DND-41 (cell line): ENCODE measurements around the gene ARMC9.

Source experiments
- ATAC-seq: fragments of 200-7000 bp; cut with Tn5 transposase; 3 replicates; pipeline ENCODE4 v1.9.1; 2021; ENCODE audit warnings: low read depth; ENCODE audit not compliant: insufficient read depth
- DNase-seq: peaks from one replicate; pipeline ENCODE4 v3.0.0-alpha.2; 2020
- H2AFZ ChIP-seq: 2 replicates; pipeline ENCODE4 v1.6.0; 2012; ENCODE audit warnings: low read depth, low read length
- H3K27ac ChIP-seq: 2 replicates; pipeline ENCODE4 v1.5.1; 2012; ENCODE audit warnings: low read length, inconsistent platforms
- H3K27me3 ChIP-seq: fragments of 200-600 bp; sonication (generic); 2 replicates; pipeline ENCODE4 v1.6.0; 2012; ENCODE audit warnings: low read length, mild to moderate bottlenecking, inconsistent platforms; ENCODE audit not compliant: insufficient read depth, poor library complexity
- H3K36me3 ChIP-seq: 2 replicates; pipeline ENCODE4 v1.5.1; 2012; ENCODE audit warnings: low read length, inconsistent platforms; ENCODE audit not compliant: insufficient read depth
- H3K4me1 ChIP-seq: 2 replicates; pipeline ENCODE4 v1.5.1; 2012; ENCODE audit warnings: mild to moderate bottlenecking, low read length; ENCODE audit not compliant: insufficient read depth
- H3K4me2 ChIP-seq: 2 replicates; pipeline ENCODE4 v1.6.0; 2012; ENCODE audit warnings: mild to moderate bottlenecking, moderate library complexity, low read length, inconsistent platforms; ENCODE audit not compliant: insufficient read depth
- H3K4me3 ChIP-seq, 2 experiments: fragments of 200-600 bp in 1 of 2; shearing (Covaris generic) in 1 of 2; 2 replicates each; pipeline ENCODE4 v1.5.1; 2012 to 2016; ENCODE audit warnings: inconsistent platforms in 2 of 2, low read length in 2 of 2, mild to moderate bottlenecking in 2 of 2, low read depth in 1 of 2, moderate library complexity in 1 of 2
- H3K79me2 ChIP-seq: 2 replicates; pipeline ENCODE4 v1.6.0; 2012; ENCODE audit warnings: low read length, inconsistent platforms; ENCODE audit not compliant: insufficient read depth
- H3K9ac ChIP-seq: 2 replicates; pipeline ENCODE4 v1.6.0; 2012; ENCODE audit warnings: low read depth, mild to moderate bottlenecking, inconsistent platforms, low read length, moderate library complexity
- H3K9me3 ChIP-seq: 2 replicates; pipeline ENCODE4 v1.5.1; 2012; ENCODE audit warnings: low read length, moderate library complexity, mild to moderate bottlenecking, inconsistent platforms; ENCODE audit not compliant: insufficient read depth, severe bottlenecking
- H4K20me1 ChIP-seq: 2 replicates; pipeline ENCODE4 v1.6.0; 2012; ENCODE audit warnings: low read length; ENCODE audit not compliant: insufficient read depth
- CTCF ChIP-seq: IDR thresholded peaks from 2 replicates; pipeline ENCODE4 v1.5.1; 2012; ENCODE audit warnings: borderline replicate concordance, low read length, moderate library complexity, mild to moderate bottlenecking; ENCODE audit not compliant: poor library complexity, severe bottlenecking; ENCODE audit errors: extremely low read depth
- EZH2 ChIP-seq: IDR thresholded peaks from 3 replicates; pipeline ENCODE4 v1.6.1; 2012; ENCODE audit warnings: borderline replicate concordance, low read depth, mild to moderate bottlenecking, moderate library complexity, low read length, inconsistent platforms; ENCODE audit not compliant: severe bottlenecking

Gene ARMC9

DNA sequence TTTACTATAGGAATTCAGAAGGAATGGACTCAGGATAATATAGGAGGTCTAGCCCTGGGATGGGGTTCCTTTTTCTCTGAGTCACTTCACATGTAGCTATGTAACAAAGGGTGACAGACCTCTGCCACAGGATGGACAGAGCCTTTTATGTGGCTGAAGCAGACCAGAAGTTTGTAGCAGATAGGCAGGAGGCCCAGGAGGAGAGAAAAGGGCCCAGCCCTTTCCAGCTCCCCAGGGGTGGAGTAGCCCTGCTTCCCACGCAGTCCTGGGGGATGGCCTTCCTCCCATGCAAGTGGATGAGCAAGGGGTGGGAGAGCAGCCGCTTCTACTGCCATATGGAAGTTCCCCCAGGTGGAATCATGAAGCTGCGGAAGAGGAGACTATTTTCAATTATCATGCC is 40.3 kb downstream of the ARMC9 start:
- DNase-seq: no peak
- no peak overlapping the region for H3K4me3 ChIP-seq
- H3K27ac ChIP-seq: no peak overlapping the region
- H2AFZ ChIP-seq: no peak overlapping the region
- no peaks in the 10 kb centered on the region for H4K20me1 ChIP-seq
- no peaks in the 10 kb centered on the region for H3K79me2 ChIP-seq
- H3K4me2 ChIP-seq: no peak overlapping the region
- ATAC-seq: no peak
- H3K9me3 ChIP-seq: no peaks in the 10 kb centered on the region
- no peaks in the 10 kb centered on the region for H3K4me1 ChIP-seq
- H3K27me3 ChIP-seq: no peaks in the 10 kb centered on the region
- H3K9ac ChIP-seq: no peak overlapping the region
- no peaks in the 10 kb centered on the region for H3K36me3 ChIP-seq
- TF ChIP-seq CTCF (no peak), EZH2 (no peak)

GRCh38 chr2:231239751-231240150 is 41.3 kb downstream of the ARMC9 start:
- no peak for DNase-seq

GRCh38 chr2:231241755-231242507 is 43.5 kb downstream of the ARMC9 start:
- DNase-seq (no peak), ATAC-seq (no peak)
- Histone ChIP-seq H4K20me1 (no peaks in the 10 kb centered on the region), H3K4me3 (no peak overlapping the region), H3K4me1 (no peaks in the 10 kb centered on the region), H3K9ac (no peak overlapping the region), H3K4me2 (no peak overlapping the region), H3K9me3 (no peaks in the 10 kb centered on the region), H3K79me2 (no peaks in the 10 kb centered on the region), H3K27ac (no peak overlapping the region), H3K36me3 (no peaks in the 10 kb centered on the region), H2AFZ (no peak overlapping the region), H3K27me3 (no peaks in the 10 kb centered on the region)
- no peak for TF ChIP-seq EZH2
- no peak for TF ChIP-seq CTCF

More at GRCh38 chr2:231239751-231240150, 41.3 kb downstream of the ARMC9 start:
- no peaks in the 10 kb centered on the region for H3K27me3 ChIP-seq
- TF ChIP-seq CTCF (no peak), EZH2 (no peak)
- ATAC-seq: no peak
- H3K4me3 ChIP-seq: no peak overlapping the region
- H3K27ac ChIP-seq: no peak overlapping the region
- no peaks in the 10 kb centered on the region for H4K20me1 ChIP-seq
- no peak overlapping the region for H3K4me2 ChIP-seq
- H3K9me3 ChIP-seq: no peaks in the 10 kb centered on the region
- H3K79me2 ChIP-seq: no peaks in the 10 kb centered on the region
- H3K9ac ChIP-seq: no peak overlapping the region
- no peak overlapping the region for H2AFZ ChIP-seq
- no peaks in the 10 kb centered on the region for H3K4me1 ChIP-seq
- no peaks in the 10 kb centered on the region for H3K36me3 ChIP-seq

DNA sequence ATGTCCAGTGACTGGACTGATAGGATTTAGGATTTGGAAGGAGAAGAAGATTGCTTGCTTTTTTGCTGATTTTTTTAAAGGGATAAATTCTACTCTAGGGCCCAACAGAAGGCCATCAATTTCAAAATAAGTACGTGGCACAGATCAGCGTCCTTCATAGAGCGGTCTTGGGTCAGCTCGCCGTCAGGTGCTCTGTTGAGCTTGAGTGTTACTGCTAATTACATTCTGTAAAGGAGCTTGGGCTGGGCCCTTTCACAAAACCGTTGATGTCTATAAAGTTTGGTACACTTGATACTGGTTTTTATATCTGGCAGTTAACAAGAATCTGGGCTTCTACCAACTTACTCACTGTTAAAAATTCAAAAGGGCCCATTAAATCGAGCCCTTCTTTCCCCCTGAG is 45.4 kb downstream of the ARMC9 start:
- H3K4me3 ChIP-seq: no peak overlapping the region
- no peak overlapping the region for H3K4me2 ChIP-seq
- no peak for ATAC-seq
- H3K4me1 ChIP-seq: no peaks in the 10 kb centered on the region
- DNase-seq: no peak
- H3K27me3 ChIP-seq: no peaks in the 10 kb centered on the region
- no peaks in the 10 kb centered on the region for H3K9me3 ChIP-seq
- H3K79me2 ChIP-seq: no peaks in the 10 kb centered on the region
- H4K20me1 ChIP-seq: peaks cover 2% of the 10 kb centered on the region; the same call in 1 of the 2 replicates
- no peak overlapping the region for H3K9ac ChIP-seq
- no peak overlapping the region for H3K27ac ChIP-seq
- H2AFZ ChIP-seq: no peak overlapping the region
- no peak for TF ChIP-seq CTCF
- TF ChIP-seq EZH2: no peak
- no peaks in the 10 kb centered on the region for H3K36me3 ChIP-seq
